ENCODE measurements around the gene RAB3IP.

The RAB3IP gene

GRCh38 chr12:69738351-69739286 lies at the start of gene RAB3IP:
RAB3IP (plus strand) TSS chr12:69738860; CDS start chr12:69755409, 16,549 bp downstream.
- DNase-seq (ENCODE audit: low read depth): peak; percentile 91

GRCh38 chr12:69689638-69690037 lies 49.0 kb upstream of the RAB3IP start:
- DNase-seq (ENCODE audit: low read depth): no peak

GRCh38 chr12:69694123-69694522 lies 44.5 kb upstream of the RAB3IP start:
- no peak for DNase-seq (ENCODE audit: low read depth)

- no peak for DNase-seq (ENCODE audit: low read depth)
Measured at GRCh38 chr12:69698054-69698453, 40.6 kb upstream of the RAB3IP start.

GRCh38 chr12:69698769-69699540 lies 39.7 kb upstream of the RAB3IP start, which contains the start of gene BEST3:
BEST3 (minus strand) TSS chr12:69699303; CDS start chr12:69697798, 1,505 bp downstream.
- DNase-seq (ENCODE audit: low read depth): no peak

GRCh38 chr12:69701826-69702225 lies 36.8 kb upstream of the RAB3IP start:
- DNase-seq (ENCODE audit: low read depth): no peak

GRCh38 chr12:69703146-69703642 lies 35.5 kb upstream of the RAB3IP start:
- no peak for DNase-seq (ENCODE audit: low read depth)

GRCh38 chr12:69704357-69704756 lies 34.3 kb upstream of the RAB3IP start:
- DNase-seq (ENCODE audit: low read depth): no peak

GRCh38 chr12:69708649-69709048 lies 30.0 kb upstream of the RAB3IP start:
- no peak for DNase-seq (ENCODE audit: low read depth)

GRCh38 chr12:69712826-69713225 lies 25.8 kb upstream of the RAB3IP start:
- DNase-seq (ENCODE audit: low read depth): no peak

- DNase-seq (ENCODE audit: low read depth): no peak
Measured at GRCh38 chr12:69714542-69714941, 24.1 kb upstream of the RAB3IP start.

- DNase-seq (ENCODE audit: low read depth): no peak
Measured at GRCh38 chr12:69719336-69720316, 19.0 kb upstream of the RAB3IP start.

GRCh38 chr12:69720750-69721149 lies 17.9 kb upstream of the RAB3IP start:
- DNase-seq (ENCODE audit: low read depth): no peak

GRCh38 chr12:69726922-69727321 lies 11.7 kb upstream of the RAB3IP start:
- DNase-seq (ENCODE audit: low read depth): no peak

- no peak for DNase-seq (ENCODE audit: low read depth)
Measured at GRCh38 chr12:69732088-69732487, 6.6 kb upstream of the RAB3IP start.

- no peak for DNase-seq (ENCODE audit: low read depth)
Measured at GRCh38 chr12:69733638-69734037, 5.0 kb upstream of the RAB3IP start.

GRCh38 chr12:69739287-69740191 lies 879 bp downstream of the RAB3IP start:
- DNase-seq (ENCODE audit: low read depth): peak; percentile 35

GRCh38 chr12:69744109-69744508 lies 5.4 kb downstream of the RAB3IP start:
- DNase-seq (ENCODE audit: low read depth): no peak

- no peak for DNase-seq (ENCODE audit: low read depth)
Measured at GRCh38 chr12:69751476-69751875, 12.8 kb downstream of the RAB3IP start.

- no peak for DNase-seq (ENCODE audit: low read depth)
Measured at GRCh38 chr12:69755302-69755701, 16.6 kb downstream of the RAB3IP start.
